ENCODE measurements around the gene C9orf50.

GRCh38 chr9:129648092-129648763 is 27.3 kb upstream of the C9orf50 start:
- no peak for TF ChIP-seq CTCF (IDR thresholded peaks at IDR 0.05)
- no peak for TF ChIP-seq EZH2 (IDR thresholded peaks at IDR 0.05; ENCODE audit: borderline replicate concordance, insufficient read depth, low read depth, low read length, poor library complexity, severe bottlenecking)

Measured in B cell (primary cell).